ENCODE data around the gene DGKI.
"Not testable (repeated sequence)": the region's sequence is repeated elsewhere in the genome, so short reads cannot be mapped to it uniquely, and the experiment has no call there.

Gene DGKI

DNA sequence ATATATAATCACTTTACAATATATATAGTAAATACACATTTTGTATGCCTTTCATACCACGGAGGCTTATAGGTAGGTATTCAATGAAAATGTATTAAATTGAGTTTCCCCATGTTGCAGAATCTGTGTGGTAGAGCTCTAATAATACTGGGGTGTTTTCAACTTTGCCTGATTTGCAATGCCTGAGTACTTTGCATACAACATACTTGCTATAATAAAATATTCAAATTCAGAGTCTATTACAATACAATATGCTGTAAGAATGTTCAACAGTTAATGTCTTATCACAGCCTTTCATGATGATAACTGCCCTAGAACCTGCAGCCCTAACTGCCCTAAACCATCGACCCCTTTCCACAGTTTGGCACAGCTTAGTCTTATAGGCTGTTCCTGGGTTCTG lies 114.6 kb downstream of the DGKI start:
- no peak for DNase-seq

- DNase-seq, result no peak
Observed at GRCh38 chr7:137731436-137731835, 115.3 kb downstream of the DGKI start.

- no peak for DNase-seq
Observed at GRCh38 chr7:137728426-137728825, 118.3 kb downstream of the DGKI start.

GRCh38 chr7:137727413-137727812 lies 119.4 kb downstream of the DGKI start:
- DNase-seq, result no peak

DNA sequence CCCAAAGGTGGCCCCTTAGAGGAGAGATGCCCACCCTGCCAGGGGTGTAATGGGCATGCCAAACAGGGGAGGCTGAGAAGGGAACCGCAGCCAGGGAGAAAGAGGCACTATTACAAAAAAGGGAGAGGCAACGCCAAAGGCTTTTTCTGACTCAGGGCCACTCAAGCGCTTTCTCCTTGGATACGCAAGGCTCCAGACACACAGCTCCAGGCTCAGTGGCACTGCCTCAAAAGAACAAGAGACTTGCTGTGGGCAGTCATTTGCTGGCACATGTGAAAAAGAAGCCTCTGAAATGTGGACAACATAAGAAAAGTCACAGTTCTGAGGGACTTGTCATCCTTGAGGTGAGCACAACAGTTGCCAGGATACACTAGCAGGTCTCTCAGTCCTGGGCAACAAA lies 128.4 kb downstream of the DGKI start:
- no peak for DNase-seq

- no peak for DNase-seq
Observed at GRCh38 chr7:137717811-137718271, 128.9 kb downstream of the DGKI start.

- DNase-seq, result no peak
Observed at GRCh38 chr7:137717045-137717444, 129.7 kb downstream of the DGKI start.

DNA sequence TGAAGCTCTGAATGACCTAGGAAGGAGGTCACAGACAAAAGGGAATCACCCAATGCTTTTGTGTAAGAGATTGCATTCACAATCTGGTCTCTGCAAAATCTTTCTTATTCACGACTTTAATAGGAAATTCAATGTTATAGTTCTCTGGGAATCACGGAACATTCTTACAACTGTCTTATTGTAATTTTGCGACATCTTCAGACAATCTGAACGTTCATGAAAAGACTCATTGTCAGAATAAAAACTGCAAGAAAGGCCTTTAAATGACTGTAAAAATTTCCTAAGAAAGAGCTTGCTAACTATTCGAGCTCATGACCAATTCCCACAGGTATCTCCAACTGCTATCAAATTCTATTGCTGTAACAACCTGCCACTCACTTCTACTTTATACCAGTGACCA lies 130.7 kb downstream of the DGKI start:
- no peak for DNase-seq

GRCh38 chr7:137715533-137715932 lies 131.2 kb downstream of the DGKI start:
- no peak for DNase-seq

DNA sequence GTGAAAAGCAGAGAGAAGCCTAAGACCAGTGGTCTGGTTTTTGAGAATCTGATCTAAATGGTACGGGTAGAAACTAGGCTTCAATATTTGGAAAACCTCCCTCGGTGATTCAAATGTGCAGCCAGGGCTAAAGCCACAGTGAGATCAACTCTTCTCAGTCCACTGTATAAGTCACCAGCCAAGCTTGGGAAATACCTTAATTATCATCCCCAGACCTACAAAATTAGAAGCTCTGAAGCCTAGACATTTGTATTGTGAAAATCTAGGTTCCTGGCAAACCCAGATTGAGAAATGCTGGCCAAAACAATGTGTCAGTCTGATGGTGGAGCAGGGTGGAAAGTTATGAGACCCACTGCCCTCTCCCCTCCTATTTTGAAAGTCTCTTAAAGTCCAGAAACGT lies 131.7 kb downstream of the DGKI start:
- DNase-seq, result no peak

GRCh38 chr7:137706330-137706729 lies 140.4 kb downstream of the DGKI start:
- DNase-seq, result not testable (repeated sequence)

GRCh38 chr7:137704723-137705122 lies 142.1 kb downstream of the DGKI start:
- DNase-seq, result no peak

GRCh38 chr7:137703291-137704010 lies 143.3 kb downstream of the DGKI start:
- DNase-seq, result no peak

DNA sequence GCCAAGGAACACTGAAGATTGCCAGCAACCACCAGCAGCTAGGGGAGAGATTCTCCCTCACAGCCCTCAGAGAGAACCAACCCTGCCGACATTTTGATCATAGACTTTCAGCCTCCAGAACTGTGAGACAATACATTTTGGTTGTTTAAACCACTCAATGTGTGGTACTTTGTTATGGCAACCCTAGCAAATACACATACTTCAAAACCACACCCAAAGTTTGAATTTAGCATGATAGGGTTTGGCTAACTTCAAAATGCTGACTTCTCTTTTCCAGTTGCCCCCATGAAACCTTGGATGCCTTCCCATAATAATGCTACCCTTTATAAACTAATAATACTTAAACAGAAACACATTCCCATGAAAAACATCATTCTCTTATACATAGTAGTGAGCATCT lies 149.8 kb downstream of the DGKI start:
- no peak for DNase-seq

DNA sequence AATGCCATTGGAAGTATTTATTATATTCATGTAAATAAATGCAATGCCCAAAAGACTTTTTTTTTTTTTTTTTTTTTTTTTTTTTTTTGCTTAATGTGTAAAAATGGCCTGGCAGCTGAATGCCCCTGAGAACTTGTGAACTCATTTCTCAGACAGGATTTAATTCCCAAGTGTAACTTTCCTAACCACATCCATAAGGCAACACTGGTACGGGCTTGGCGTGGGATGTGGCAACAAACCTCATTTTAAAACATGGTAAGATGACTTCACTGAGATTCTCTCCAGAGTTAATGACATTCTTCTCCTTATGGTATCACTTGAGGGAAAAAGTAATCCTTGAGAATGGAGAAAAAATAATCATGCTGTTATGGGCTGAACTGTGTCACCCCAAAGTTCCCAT lies 150.4 kb downstream of the DGKI start:
- DNase-seq, result no peak

- DNase-seq, result no peak
Observed at GRCh38 chr7:137695942-137696341, 150.8 kb downstream of the DGKI start.

DNA sequence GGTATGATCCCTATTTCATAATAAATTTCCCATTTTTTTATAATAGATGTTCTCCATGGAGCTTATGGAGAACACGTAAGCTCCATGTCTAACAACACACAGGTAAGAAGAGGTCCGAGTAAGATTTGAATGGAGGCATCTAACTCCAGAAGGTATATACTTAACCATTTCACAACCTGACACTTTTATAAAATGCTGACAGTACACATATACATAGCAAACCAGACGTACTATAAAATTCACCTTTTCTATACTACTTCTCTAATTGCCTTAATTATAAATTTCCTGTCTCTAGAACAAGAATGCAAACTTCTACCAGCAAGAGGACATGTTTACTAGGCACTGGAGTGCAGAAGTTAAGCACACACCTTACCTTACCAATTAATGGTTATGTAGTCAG lies 151.3 kb downstream of the DGKI start:
- DNase-seq, result no peak

DNA sequence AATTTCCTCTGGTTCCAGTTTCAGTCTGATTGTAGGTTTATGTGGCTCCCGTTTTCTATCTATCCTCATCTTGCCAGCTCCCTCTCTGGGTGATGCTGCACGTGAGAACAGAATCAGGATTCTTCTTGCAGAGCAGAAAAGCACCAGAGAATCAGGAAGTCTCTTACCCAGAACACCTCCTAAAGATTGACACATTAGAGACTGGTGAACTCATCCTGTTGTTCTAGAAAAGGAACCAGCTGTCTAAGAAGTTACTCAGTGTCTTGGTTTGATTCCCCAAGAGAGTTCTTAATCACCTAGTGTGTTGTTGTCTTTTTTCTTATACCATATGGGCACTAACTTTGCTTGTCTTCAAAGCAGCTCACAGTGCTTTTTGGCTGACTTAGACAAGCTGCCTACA lies 152.4 kb downstream of the DGKI start:
- DNase-seq, result no peak

GRCh38 chr7:137692399-137692798 lies 154.4 kb downstream of the DGKI start:
- no peak for DNase-seq

DNA sequence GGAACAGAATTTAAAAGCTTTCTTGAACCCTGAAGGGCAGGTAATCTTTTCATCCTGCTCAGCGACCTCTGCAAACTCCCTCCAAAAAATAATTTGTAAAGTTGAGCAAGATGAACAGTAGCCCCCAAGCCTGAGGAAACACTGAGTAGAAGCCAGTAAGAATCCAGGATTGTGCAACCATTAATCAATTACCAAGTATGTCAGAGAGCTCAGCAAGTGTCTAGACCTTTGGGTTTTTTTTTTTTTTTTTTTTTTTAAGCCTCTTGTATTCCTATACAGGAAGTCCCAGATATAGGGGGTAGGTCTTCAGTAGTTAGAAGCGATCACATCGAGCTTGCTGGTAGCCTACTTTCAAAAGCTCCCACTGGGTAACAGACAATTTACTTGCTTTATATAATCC lies 155.2 kb downstream of the DGKI start:
- no peak for DNase-seq

DNA sequence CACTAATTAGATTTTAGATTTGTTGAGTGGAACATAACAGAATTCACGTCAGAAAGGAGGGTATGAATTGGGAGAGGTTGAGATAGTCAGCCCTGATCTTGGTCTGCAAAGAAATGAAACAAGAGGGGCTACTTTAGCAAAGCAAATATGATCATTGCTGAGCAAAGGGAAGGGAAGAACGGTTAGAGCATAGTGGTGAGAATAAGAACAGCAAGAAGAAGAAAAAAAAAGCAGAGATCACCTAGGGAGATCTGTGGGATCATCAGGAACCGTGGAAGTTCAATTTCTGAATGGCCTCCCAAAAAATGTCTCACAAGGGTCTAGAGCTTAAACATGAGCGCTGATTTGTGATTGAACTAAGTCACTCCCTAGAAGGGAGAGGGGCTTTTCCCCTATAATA lies 156.1 kb downstream of the DGKI start:
- DNase-seq, result no peak

- no peak for DNase-seq
Observed at GRCh38 chr7:137689761-137690160, 157.0 kb downstream of the DGKI start.

GRCh38 chr7:137687556-137688265 lies 159.1 kb downstream of the DGKI start:
- DNase-seq, result no peak

- no peak for DNase-seq
Observed at GRCh38 chr7:137685433-137686164, 161.2 kb downstream of the DGKI start.
